HG02981 (cell line): ENCODE results near the gene XXYLT1.
"Not testable (repeated sequence)": the region's sequence is repeated elsewhere in the genome, so short reads cannot be mapped to it uniquely, and the experiment has no call there.

ENCODE experiments used
- ATAC-seq: cut with Tn5 transposase; IDR thresholded peaks from one replicate; pipeline ENCODE4 v1.9.1; 2021; ENCODE audit warnings: mild to moderate bottlenecking, moderate library complexity; ENCODE audit not compliant: unreplicated experiment

XXYLT1 gene

GRCh38 chr3:195117978-195118581 is 152.9 kb downstream of the XXYLT1 start:
- no peak for ATAC-seq

DNA sequence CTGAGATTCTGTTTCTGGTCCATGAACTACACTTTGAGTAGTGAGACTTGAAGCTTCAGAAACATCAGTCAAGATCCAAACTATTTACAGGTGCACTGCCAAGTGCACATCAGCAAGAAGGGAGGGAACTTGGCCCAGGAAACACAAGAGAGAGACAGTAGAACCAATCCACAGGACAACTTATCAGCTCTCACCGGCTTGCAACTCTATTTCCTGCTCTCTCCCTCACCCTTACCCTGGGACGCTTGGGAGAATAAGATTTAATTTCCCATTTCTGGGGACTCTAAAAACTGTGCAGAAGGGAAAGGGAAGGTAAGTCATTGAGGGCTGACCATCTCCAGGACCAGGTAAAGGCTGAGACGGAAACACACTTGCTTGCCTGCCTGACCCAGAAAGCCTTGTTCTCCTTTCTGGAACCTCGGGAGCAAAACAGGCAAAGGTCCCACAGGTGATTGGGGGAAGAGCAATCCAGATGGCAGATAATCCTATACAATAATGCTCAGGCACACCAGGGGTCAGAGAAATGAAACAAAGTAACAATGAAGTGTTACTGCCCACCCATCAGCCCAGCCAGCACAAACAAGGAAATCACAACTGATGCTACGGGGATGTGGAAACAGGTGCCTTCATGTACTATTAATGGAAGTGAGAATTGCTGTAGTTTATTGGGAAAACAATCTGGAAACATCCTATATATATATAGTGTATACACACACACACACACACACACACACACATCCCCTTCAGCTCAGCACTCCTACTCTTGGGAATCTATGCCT is 154.4 kb downstream of the XXYLT1 start:
- no peak for ATAC-seq

DNA sequence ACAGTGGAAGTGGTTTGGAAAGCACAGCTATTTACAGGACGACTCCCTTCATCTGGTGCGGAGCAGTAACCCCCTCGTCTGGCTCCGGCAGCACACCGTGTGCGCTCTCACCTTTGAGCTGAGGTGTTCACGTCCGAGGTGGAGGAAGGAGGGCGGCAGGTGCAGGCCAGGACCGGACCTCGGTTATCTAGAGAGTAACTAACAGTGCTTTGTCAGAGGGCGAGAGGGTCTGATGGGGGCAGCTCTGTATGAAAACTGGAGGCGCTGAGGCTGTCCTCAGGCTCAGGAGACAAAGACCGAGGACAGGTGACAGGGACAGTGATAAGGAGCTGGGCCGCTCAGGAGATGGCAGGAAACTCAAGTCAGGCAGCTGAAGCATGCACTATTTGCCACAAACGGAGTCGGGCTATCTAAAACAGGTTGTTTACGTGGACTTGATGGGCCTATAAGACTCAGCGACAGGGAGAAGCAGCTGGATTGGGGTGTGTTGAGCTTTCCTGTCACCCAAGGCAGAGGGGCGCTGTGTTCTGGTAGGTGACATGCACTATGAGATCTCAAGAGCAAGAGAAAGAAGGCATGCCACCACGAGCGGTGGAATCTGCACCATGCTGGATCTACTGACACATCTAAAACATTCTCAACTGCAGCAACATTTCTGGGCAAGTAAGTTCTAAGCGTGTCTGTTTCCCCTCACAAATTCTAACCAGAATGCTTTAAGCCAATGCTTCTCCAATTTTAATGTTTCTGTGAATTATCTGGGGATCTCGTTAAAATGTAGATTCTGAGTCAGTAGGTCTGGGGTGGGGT is 155.2 kb downstream of the XXYLT1 start:
- ATAC-seq, result no peak

- no peak for ATAC-seq
Measured at GRCh38 chr3:195114786-195115599, 156.0 kb downstream of the XXYLT1 start.

- no peak for ATAC-seq
Measured at GRCh38 chr3:195113536-195114425, 157.2 kb downstream of the XXYLT1 start.

DNA sequence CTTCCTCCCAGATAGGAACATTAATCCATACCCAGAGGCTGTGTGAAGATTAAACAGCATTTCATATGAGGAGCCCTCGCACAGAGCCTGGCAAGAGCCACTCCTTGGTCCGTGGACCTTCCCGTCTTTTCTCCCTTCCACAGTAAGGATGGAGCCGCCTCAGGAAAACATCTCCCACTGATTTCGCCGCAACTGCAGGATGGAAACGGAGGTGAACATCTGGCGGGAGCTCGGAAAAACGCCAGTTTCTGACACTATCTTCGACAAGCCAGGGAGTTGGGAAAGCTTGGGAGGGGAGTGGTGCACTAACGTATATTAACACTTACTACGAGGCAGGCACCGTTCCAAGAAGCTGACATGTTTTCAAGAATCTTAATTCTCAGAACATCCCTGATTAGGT is 157.9 kb downstream of the XXYLT1 start:
- no peak for ATAC-seq

DNA sequence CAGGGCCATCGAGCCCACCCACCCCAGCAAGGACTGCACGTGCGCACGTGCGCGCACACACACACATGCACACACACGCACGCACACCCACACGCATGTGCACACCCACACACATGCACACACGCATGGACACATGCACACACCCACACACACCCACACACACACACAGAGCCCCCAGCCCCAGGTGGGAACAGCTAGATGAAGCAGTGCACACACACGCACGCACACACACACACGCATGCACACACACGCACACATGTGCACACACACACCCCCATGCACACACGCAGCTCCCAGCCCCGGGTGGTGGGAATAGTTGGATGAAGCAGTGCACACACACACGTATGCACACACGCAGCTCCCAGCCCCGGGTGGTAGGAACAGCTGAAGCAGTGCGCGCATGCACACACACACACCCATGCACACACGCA is 158.6 kb downstream of the XXYLT1 start:
- no peak for ATAC-seq

DNA sequence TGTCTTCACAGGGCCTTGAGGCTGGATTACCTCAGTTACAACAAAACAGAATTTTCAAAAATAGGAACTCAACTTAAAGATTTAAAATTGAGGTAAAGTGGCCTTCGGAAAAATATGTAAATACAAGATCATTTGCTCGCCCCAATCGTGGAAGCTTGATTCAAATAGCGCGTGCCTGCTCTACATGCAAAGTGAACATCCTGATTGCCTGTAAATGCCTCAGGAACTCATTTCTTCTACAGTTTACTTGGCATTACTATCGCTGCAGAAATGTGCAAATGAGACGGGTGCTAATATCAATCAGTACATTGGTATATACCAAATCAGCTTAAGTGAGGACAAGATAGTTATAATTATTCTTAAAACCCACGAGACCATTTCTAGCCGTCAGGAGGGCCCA is 159.2 kb downstream of the XXYLT1 start:
- ATAC-seq, result no peak

- ATAC-seq, result no peak
Measured at GRCh38 chr3:195111319-195111705, 159.6 kb downstream of the XXYLT1 start.

DNA sequence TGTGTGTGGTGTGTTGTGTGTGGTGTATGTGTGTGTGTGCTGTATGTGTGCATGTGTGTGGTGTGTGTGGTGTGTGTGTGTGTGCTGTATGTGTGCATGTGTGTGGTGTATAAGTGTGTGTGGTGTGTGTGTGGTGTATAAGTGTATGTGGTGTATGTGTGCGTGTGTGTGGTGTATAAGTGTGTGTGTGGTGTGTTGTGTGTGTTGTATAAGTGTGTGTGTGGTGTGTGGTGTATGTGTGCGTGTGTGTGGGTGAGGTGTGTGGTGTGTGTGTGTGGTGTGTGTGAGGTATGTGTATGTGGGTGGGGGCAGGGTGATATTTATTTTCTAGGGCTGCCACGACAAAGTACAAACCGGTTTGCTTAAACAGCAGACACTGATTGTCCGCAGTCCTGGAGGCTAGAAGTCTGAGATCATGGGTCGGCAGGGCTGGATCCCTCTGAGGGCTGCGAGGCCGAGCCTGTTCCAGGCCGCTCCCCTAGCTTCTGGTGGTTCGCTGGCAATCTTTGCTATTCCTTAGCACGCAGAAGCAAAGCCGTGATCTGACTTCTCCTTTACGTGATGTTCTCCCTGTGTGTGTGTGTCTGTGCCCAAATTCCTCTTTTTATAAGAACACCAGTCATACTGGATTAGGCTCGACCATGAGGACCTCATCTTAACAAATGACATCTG is 160.2 kb downstream of the XXYLT1 start:
- no peak for ATAC-seq

DNA sequence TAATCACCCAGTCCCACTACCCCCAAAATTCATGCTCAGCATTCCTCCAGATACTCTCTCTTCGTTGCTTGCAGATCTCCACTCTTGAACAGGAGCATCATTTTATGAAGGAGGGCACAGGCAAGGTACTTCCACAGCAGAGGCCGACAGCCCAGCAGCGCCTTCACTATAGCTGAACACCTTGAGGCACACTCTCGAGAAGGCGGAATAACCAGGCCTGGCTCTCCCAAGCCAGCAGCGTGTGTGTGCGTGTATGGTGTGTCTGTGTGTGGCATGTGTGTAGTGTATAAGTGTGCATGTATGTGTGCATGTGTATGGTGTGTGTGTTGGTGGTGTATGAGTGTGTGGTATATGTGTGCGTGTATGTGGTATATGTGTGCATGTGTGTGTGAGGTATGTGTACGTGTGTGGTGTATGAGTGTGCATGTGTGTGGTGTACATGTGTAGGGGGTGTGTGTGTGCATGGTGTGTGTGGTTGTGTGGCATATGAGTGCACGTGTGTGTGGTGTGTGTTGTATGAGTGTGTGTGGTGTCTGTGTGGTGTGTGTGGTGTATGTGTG is 161.8 kb downstream of the XXYLT1 start:
- ATAC-seq, result no peak

- no peak for ATAC-seq
Measured at GRCh38 chr3:195107593-195107992, 163.4 kb downstream of the XXYLT1 start.

GRCh38 chr3:195107031-195107430 is 163.9 kb downstream of the XXYLT1 start:
- ATAC-seq, result not testable (repeated sequence)

GRCh38 chr3:195106418-195106906 is 164.5 kb downstream of the XXYLT1 start:
- peak; percentile 84 for ATAC-seq

DNA sequence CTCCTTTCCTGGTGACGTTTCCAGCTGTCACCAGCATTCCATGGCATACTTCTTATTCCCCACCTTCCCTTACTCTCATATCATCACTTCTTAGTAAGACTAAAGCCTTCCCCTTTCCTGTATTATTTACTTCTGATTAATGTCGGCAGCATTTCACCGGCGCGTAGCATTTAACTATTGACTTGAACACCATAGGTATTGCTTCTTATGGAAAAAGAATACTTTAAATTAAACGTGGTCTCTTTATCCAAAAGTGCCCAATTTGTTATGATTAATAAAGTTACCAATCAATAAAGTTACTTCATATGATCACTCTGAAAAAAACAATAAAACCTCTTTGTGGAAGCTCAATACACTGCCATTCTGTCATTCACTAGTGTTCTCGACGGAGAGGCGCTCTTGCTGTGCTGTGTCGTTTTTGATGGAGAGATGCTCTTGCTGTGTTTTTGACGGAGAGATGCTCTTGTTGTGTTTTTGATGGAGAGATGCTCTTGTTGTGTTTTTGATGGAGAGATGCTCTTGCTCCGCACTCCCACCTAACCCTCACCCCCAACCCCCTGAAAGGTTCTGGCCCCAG is 165.0 kb downstream of the XXYLT1 start:
- ATAC-seq, result no peak

DNA sequence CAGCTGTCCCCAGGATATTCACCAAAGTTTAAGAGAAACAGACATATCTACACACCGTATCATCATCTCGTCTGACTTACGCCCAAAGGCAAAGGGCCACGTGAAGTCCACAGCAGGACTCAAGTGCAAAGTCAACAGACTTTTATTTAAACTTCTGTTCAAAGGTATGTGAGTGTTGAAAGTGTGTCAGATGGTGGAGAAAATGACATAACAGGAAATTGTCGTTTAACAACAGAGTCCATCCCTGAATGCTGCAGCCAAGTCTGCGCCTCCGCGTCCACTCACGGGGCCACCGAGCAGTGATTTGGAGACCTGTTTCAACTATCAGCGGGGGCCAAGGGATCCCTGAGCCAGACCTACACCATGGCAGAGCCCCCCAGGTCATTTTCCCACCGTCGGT is 165.6 kb downstream of the XXYLT1 start:
- ATAC-seq, result no peak

DNA sequence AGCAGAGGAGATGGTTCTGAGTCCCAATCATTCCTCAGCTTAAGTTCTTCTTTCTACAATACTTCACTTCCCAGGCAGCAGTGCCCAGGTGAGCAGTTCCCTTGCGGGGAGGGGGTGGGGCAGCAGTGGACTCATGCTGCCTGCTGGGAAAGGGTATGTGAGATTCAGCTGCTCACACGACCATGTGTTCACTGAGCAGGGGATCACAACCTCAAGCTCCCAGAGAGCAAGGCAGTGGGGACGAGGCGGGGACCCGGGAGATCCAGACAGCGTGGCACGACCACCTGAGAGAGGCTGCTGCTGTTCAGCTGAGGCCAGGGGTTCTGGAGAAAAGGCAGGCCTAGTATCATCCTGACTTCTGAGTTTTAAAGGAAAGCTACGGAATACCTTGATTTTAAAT is 166.6 kb downstream of the XXYLT1 start:
- ATAC-seq, result no peak

GRCh38 chr3:195103623-195104022 is 167.3 kb downstream of the XXYLT1 start:
- no peak for ATAC-seq
